ENCODE results near the gene PRDM11.
A peak's percentile ranks its signal among the peaks of the same experiment; 100 is the strongest.

The PRDM11 gene

GRCh38 chr11:45174963-45175362, 28.5 kb downstream of the PRDM11 start:
- no peak overlapping the region for H3K27ac ChIP-seq

GRCh38 chr11:45176996-45177395, 30.6 kb downstream of the PRDM11 start:
- DNase-seq (ENCODE audit: low spot score) = no peak
- no peak for TF ChIP-seq CTCF (IDR thresholded peaks at IDR 0.05)
- H3K27ac ChIP-seq = peak overlapping the region in 1 of 2 donors; percentile 90
- no peak overlapping the region for H3K4me3 ChIP-seq

More at GRCh38 chr11:45174963-45175362, 28.5 kb downstream of the PRDM11 start:
- TF ChIP-seq CTCF (IDR thresholded peaks at IDR 0.05) = no peak
- H3K4me3 ChIP-seq = no peak overlapping the region
- DNase-seq (ENCODE audit: low spot score) = no peak

- no peak for DNase-seq (ENCODE audit: low spot score)
- H3K27ac ChIP-seq = peak overlapping the region in 1 of 2 donors; percentile 90
- no peak for TF ChIP-seq CTCF (IDR thresholded peaks at IDR 0.05)
- no peak overlapping the region for H3K4me3 ChIP-seq
These were observed 31.8 kb downstream of the PRDM11 start for GRCh38 chr11:45178223-45178622.

GRCh38 chr11:45178890-45179671, 32.6 kb downstream of the PRDM11 start:
- TF ChIP-seq CTCF (IDR thresholded peaks at IDR 0.05) = no peak

GRCh38 chr11:45179686-45180178, 33.3 kb downstream of the PRDM11 start:
- TF ChIP-seq CTCF (IDR thresholded peaks at IDR 0.05) = no peak
- Histone ChIP-seq H3K27ac (peak overlapping the region; percentile 90 to 92), H3K4me3 (peak overlapping the region; percentile 90)
- DNase-seq (ENCODE audit: low spot score) = no peak

More at GRCh38 chr11:45178890-45179671, 32.6 kb downstream of the PRDM11 start:
- peak overlapping the region; percentile 90 to 92 for H3K27ac ChIP-seq
- H3K4me3 ChIP-seq = peak overlapping the region; percentile 90
- no peak for DNase-seq (ENCODE audit: low spot score)

- H3K27ac ChIP-seq = peak overlapping the region; percentile 90 to 92
- DNase-seq (ENCODE audit: low spot score) = no peak
- TF ChIP-seq CTCF (IDR thresholded peaks at IDR 0.05) = peak; percentile 27
- H3K4me3 ChIP-seq = peak overlapping the region; percentile 90
These were observed 33.9 kb downstream of the PRDM11 start for GRCh38 chr11:45180179-45180847.
